PFSK-1 (cell line): ENCODE data around the gene SERPINA10.

Source experiments
- FOXP2 ChIP-seq: optimal IDR thresholded peaks from 2 replicates; pipeline ENCODE3; 2011; ENCODE audit warnings: borderline replicate concordance, control low read depth, inconsistent platforms; ENCODE audit not compliant: insufficient read depth; ENCODE audit errors: extremely low read length, extremely low read depth
- POLR2AphosphoS5 ChIP-seq: IDR thresholded peaks from 2 replicates; pipeline ENCODE4 v1.6.1; 2012; ENCODE audit warnings: low read depth, mild to moderate bottlenecking, control low read depth, low read length, moderate library complexity
- REST ChIP-seq, 2 experiments: IDR thresholded peaks; 2 replicates each; pipeline versions ENCODE4 v1.6.1 to v1.8.0; 2011 to 2012; ENCODE audit warnings: low read depth in 2 of 2, low read length in 2 of 2, control low read depth in 1 of 2, inconsistent platforms in 1 of 2, mild to moderate bottlenecking in 1 of 2, moderate library complexity in 1 of 2; ENCODE audit not compliant: insufficient read depth in 1 of 2
- SIN3A ChIP-seq: IDR thresholded peaks from 2 replicates; pipeline ENCODE4 v1.6.1; 2012; ENCODE audit warnings: mild to moderate bottlenecking, low read length, moderate library complexity, borderline replicate concordance; ENCODE audit not compliant: insufficient read depth
- TAF1 ChIP-seq: IDR thresholded peaks from 2 replicates; pipeline ENCODE4 v1.6.1; 2012; ENCODE audit warnings: low read length, control low read depth, borderline replicate concordance; ENCODE audit not compliant: insufficient read depth

The SERPINA10 gene

GRCh38 chr14:94291159-94291905 is 1.7 kb downstream of the SERPINA10 start:
- no peak for TF ChIP-seq REST (IDR thresholded peaks at IDR 0.05; ENCODE audit: insufficient read depth in 1 of 2, low read depth in 2 of 2, low read length in 2 of 2)
- no peak for TF ChIP-seq FOXP2
- TF ChIP-seq POLR2AphosphoS5, result no peak
- no peak for TF ChIP-seq SIN3A
- no peak for TF ChIP-seq TAF1

GRCh38 chr14:94290197-94290596 is 2.9 kb downstream of the SERPINA10 start:
- no peak for TF ChIP-seq FOXP2
- no peak for TF ChIP-seq SIN3A
- no peak for TF ChIP-seq REST (IDR thresholded peaks at IDR 0.05; ENCODE audit: insufficient read depth in 1 of 2, low read depth in 2 of 2, low read length in 2 of 2)
- no peak for TF ChIP-seq POLR2AphosphoS5
- no peak for TF ChIP-seq TAF1

- TF ChIP-seq TAF1, result no peak
- TF ChIP-seq SIN3A, result no peak
- TF ChIP-seq FOXP2, result no peak
- no peak for TF ChIP-seq POLR2AphosphoS5
- TF ChIP-seq REST (IDR thresholded peaks at IDR 0.05; ENCODE audit: insufficient read depth in 1 of 2, low read depth in 2 of 2, low read length in 2 of 2), result no peak
Observed at GRCh38 chr14:94288610-94289465, 4.2 kb downstream of the SERPINA10 start.

- TF ChIP-seq TAF1, result no peak
- TF ChIP-seq FOXP2, result no peak
Observed at GRCh38 chr14:94285158-94285557, 7.9 kb downstream of the SERPINA10 start.

- TF ChIP-seq SIN3A, result no peak
- no peak for TF ChIP-seq TAF1
- TF ChIP-seq REST (IDR thresholded peaks at IDR 0.05; ENCODE audit: insufficient read depth in 1 of 2, low read depth in 2 of 2, low read length in 2 of 2), result no peak
- TF ChIP-seq POLR2AphosphoS5, result no peak
- no peak for TF ChIP-seq FOXP2
Observed at GRCh38 chr14:94284221-94284620, 8.8 kb downstream of the SERPINA10 start.
